Measurements from ENCODE around the gene METTL9. TPM values are rescaled to one million over a fixed set of nuclear protein-coding genes. Genes with fewer than 3 reads are reported as not detected.

The METTL9 gene
- total and polyA plus RNA-seq, 9 of the 15 experiments (the other 6 are each of a cell fraction or from before 2014, with no cell fraction given), result 12.2 to 107 (median 79.1) TPM

- TF ChIP-seq MITF (IDR thresholded peaks at IDR 0.05) (no peak), SIX5 (IDR thresholded peaks at IDR 0.05; ENCODE audit: borderline replicate concordance in 1 of 2, insufficient read depth in 1 of 2, low read depth in 1 of 2, low read length in 2 of 2) (peak; percentile 41 to 53; a peak in 2 of 4 replicates), SMARCA4 (IDR thresholded peaks at IDR 0.05) (no peak), FOXA1 (IDR thresholded peaks at IDR 0.05; ENCODE audit: borderline replicate concordance) (no peak), ZNF589 (CRISPR knock-in tag; IDR thresholded peaks at IDR 0.05; ENCODE audit: low read depth) (peak; percentile 72; the same call in 1 of the 2 replicates), RBM17 (IDR thresholded peaks at IDR 0.05; ENCODE audit: borderline replicate concordance, low read depth, low read length) (no peak), SREBF2 (CRISPR knock-in tag; IDR thresholded peaks at IDR 0.05) (no peak), STAT6 (CRISPR knock-in tag; IDR thresholded peaks at IDR 0.05) (no peak), RBBP5 (IDR thresholded peaks at IDR 0.05; ENCODE audit: borderline replicate concordance, insufficient read depth, low read length, poor library complexity, severe bottlenecking) (peak; percentile 87), HMG20A (CRISPR knock-in tag; conservative IDR thresholded peaks at IDR 0.05) (no peak), NFATC3 (IDR thresholded peaks at IDR 0.05) (no peak), KLF13 (tag; IDR thresholded peaks at IDR 0.05; ENCODE audit: borderline replicate concordance, low read depth) (peak; percentile 93), IRF9 (tag; IDR thresholded peaks at IDR 0.05) (no peak), E2F4 (CRISPR knock-in tag; IDR thresholded peaks at IDR 0.05; ENCODE audit: low read depth) (peak; percentile 47; the same call in 1 of the 2 replicates), FOXJ2 (tag; IDR thresholded peaks at IDR 0.05) (no peak), CC2D1A (IDR thresholded peaks at IDR 0.05) (no peak), ZNF134 (CRISPR knock-in tag; conservative IDR thresholded peaks at IDR 0.05) (no peak), JUND (IDR thresholded peaks at IDR 0.05; ENCODE audit: borderline replicate concordance, low read depth, low read length) (peak; percentile 68), JUND (tag; IDR thresholded peaks at IDR 0.05; ENCODE audit: borderline replicate concordance, low read depth, low read length) (no peak), RBM15 (IDR thresholded peaks at IDR 0.05; ENCODE audit: insufficient read depth, low read length) (no peak)
These were observed at the start of gene METTL9 (continued) for GRCh38 chr16:21599122-21600030.

All from K562 (cell line).